Glutamatergic neuron (in vitro differentiated cells): Measurements from ENCODE around the gene FILIP1L. TPM values are rescaled to one million over a fixed set of nuclear protein-coding genes. Genes with fewer than 3 reads are reported as not detected.

Source experiments
- DNase-seq: peaks from one replicate; pipeline ENCODE4 v3.0.0; 2022
- H3K27ac Mint-ChIP-seq: one replicate; pipeline ENCODE4 v1.8.0; 2020; ENCODE audit warnings: mild to moderate bottlenecking, mixed read lengths, inconsistent platforms; ENCODE audit not compliant: unreplicated experiment
- H3K27me3 Mint-ChIP-seq: one replicate; pipeline ENCODE4 v1.8.0; 2020; ENCODE audit warnings: mild to moderate bottlenecking, moderate library complexity, mixed read lengths, inconsistent platforms; ENCODE audit not compliant: unreplicated experiment
- H3K36me3 Mint-ChIP-seq: one replicate; pipeline ENCODE4 v1.8.0; 2020; ENCODE audit warnings: mild to moderate bottlenecking, mixed read lengths, inconsistent platforms; ENCODE audit not compliant: unreplicated experiment
- H3K4me1 Mint-ChIP-seq: one replicate; pipeline ENCODE4 v1.8.0; 2020; ENCODE audit warnings: mild to moderate bottlenecking, low read depth, mixed read lengths, inconsistent platforms; ENCODE audit not compliant: unreplicated experiment
- H3K4me3 Mint-ChIP-seq: one replicate; pipeline ENCODE4 v1.8.0; 2020; ENCODE audit warnings: mild to moderate bottlenecking, mixed read lengths, inconsistent platforms; ENCODE audit not compliant: unreplicated experiment
- H3K9me3 Mint-ChIP-seq: one replicate; pipeline ENCODE4 v1.8.0; 2020; ENCODE audit warnings: mild to moderate bottlenecking, moderate library complexity, mixed read lengths, inconsistent platforms; ENCODE audit not compliant: unreplicated experiment
- total RNA-seq: library from RNA; stranded (reverse); fragmentation: NEBNext Ultra II Directional; extraction: Animal tissue kit (Norgen Biotek cat#: 25700); gene quantifications from one replicate; pipeline ENCODE4 v1.2.1, GENCODE V29; 2021; ENCODE audit not compliant: unreplicated experiment
- TF ChIP-seq, protein P1 (sequence below): fragments of 200-600 bp; sonication (generic); IDR thresholded peaks from one replicate; pipeline ENCODE4 v1.5.0; 2021; ENCODE audit not compliant: partially characterized antibody, unreplicated experiment

FILIP1L gene
- total RNA-seq, 1 donor from 2014 or later = 4.3 TPM

DNA sequence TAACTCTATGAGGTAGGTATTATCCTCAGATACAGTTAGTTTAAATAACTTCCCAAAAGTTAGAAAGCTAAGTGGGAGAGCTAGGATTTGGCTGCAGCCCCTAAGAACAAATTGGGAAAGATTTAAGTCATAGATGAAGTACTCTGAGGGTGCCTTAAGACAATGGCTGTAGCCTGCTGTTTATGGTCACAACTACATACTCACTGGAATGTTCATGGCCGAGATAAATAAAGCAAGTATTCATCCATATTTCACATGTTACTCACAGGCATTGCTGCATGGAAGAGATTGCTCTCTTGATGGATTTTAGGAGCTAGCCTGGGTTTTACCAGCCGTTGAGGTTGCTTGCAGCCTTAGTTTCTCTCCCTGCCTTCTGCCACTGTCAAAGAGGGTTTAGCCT is 151.6 kb downstream of the FILIP1L start:
- Mint-ChIP-seq H3K27me3 (no peaks in the 10 kb centered on the region), H3K4me1 (peaks cover 20% of the 10 kb centered on the region), H3K4me3 (no peak overlapping the region), H3K9me3 (no peaks in the 10 kb centered on the region), H3K36me3 (no peaks in the 10 kb centered on the region), H3K27ac (no peak overlapping the region)
- TF ChIP-seq, protein P1, sequence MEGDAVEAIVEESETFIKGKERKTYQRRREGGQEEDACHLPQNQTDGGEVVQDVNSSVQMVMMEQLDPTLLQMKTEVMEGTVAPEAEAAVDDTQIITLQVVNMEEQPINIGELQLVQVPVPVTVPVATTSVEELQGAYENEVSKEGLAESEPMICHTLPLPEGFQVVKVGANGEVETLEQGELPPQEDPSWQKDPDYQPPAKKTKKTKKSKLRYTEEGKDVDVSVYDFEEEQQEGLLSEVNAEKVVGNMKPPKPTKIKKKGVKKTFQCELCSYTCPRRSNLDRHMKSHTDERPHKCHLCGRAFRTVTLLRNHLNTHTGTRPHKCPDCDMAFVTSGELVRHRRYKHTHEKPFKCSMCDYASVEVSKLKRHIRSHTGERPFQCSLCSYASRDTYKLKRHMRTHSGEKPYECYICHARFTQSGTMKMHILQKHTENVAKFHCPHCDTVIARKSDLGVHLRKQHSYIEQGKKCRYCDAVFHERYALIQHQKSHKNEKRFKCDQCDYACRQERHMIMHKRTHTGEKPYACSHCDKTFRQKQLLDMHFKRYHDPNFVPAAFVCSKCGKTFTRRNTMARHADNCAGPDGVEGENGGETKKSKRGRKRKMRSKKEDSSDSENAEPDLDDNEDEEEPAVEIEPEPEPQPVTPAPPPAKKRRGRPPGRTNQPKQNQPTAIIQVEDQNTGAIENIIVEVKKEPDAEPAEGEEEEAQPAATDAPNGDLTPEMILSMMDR = no peak
- DNase-seq = no peak

GRCh38 chr3:99961756-99962515 is 152.4 kb downstream of the FILIP1L start:
- Mint-ChIP-seq H3K27ac (no peak overlapping the region), H3K4me1 (peaks cover 22% of the 10 kb centered on the region), H3K4me3 (no peak overlapping the region), H3K36me3 (no peaks in the 10 kb centered on the region), H3K27me3 (no peaks in the 10 kb centered on the region), H3K9me3 (no peaks in the 10 kb centered on the region)
- TF ChIP-seq, protein P1 = no peak
- DNase-seq = no peak

DNA sequence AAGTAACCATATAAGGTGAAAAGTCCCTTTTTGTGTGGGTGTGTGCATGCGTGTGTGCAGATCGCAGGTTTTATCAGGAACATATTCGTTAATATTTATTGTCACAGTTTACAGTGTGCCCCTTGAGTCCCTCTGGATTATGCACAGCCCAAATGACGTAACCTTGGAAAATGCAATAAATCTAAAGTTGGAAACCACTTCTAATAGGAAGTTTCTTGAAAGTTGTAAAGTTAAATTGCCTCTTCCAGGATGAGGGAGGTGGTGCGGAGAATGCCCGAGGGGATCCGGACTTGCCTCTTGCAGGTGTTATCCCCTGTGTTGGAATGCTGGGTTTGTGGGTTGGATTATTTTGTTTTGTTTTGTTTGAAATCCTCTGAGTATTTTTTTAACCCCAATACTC is 153.4 kb downstream of the FILIP1L start:
- DNase-seq = no peak
- Mint-ChIP-seq H3K4me3 (no peak overlapping the region), H3K9me3 (no peaks in the 10 kb centered on the region), H3K27me3 (no peaks in the 10 kb centered on the region), H3K36me3 (no peaks in the 10 kb centered on the region), H3K4me1 (peaks cover 22% of the 10 kb centered on the region), H3K27ac (no peak overlapping the region)
- TF ChIP-seq, protein P1 = no peak

GRCh38 chr3:99960123-99960878 is 154.0 kb downstream of the FILIP1L start:
- Mint-ChIP-seq H3K4me1 (peaks cover 22% of the 10 kb centered on the region), H3K9me3 (no peaks in the 10 kb centered on the region), H3K4me3 (no peak overlapping the region), H3K36me3 (no peaks in the 10 kb centered on the region), H3K27me3 (no peaks in the 10 kb centered on the region), H3K27ac (no peak overlapping the region)
- DNase-seq = no peak
- TF ChIP-seq, protein P1 = no peak
